CD4-positive, alpha-beta T cell treated with Interleukin-15 for 4 hours (primary cell): Measurements from ENCODE around the gene DEFB121.

ENCODE experiments used
- DNase-seq: peaks from one replicate; pipeline ENCODE4 v3.0.0-alpha.2; 2020; ENCODE audit warnings: low spot score

DEFB121 gene

GRCh38 chr20:31363295-31363694, 42.7 kb downstream of the DEFB121 start:
- no peak for DNase-seq

DNA sequence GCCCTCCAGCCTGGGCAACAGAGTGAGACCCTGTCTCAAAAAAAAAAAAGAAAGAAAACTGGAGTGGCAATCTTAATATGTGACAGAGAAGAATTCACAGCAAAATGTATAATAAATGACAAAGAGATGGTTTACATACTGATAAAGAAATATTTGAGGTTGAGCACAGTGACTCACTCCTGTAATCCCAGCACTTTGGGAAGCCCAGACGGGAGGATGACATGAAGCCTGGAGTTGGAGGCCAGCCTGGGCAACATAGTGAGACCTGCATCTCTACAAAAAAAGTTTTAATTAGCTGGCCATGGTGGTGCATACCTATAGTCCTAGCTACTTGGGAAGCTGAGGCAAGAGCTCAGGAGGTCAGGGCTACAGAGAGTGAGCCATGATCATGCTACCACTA, 50.0 kb downstream of the DEFB121 start:
- DNase-seq: no peak
